HEK293 (cell line): ENCODE data around the gene KTN1.
A peak's percentile ranks its signal among the peaks of the same experiment; 100 is the strongest.

Source experiments
- CTCF ChIA-PET: fragments of 350-600 bp; formaldehyde crosslinking; extraction: SDS; loops from one replicate; lab custom pipeline; 2021; ENCODE audit warnings: antibody characterized with exemption; lab: Yijun Ruan, JAX
- POLR2A ChIA-PET: fragments of 300-600 bp; formaldehyde crosslinking; extraction: SDS; loops from one replicate; lab custom pipeline; 2020; ENCODE audit warnings: antibody characterized with exemption, inconsistent platforms; lab: Yijun Ruan, JAX
- H3K27ac ChIP-seq: fragments of 200-500 bp; sonication (Bioruptor generic); 2 replicates; pipeline ENCODE4 v1.5.1; 2014; ENCODE audit warnings: low read depth, low read length, control low read depth, inconsistent platforms; ENCODE audit errors: extremely low read depth
- H3K36me3 ChIP-seq, 2 experiments: fragments of 200-500 bp in 1 of 2; sonication (Bioruptor generic) in 1 of 2; 1 replicate in 1 of 2; 2 replicates in 1 of 2; pipeline ENCODE4 v1.5.1; 2014 to 2017; ENCODE audit warnings: inconsistent platforms in 2 of 2, low read length in 2 of 2; ENCODE audit not compliant: control insufficient read depth in 2 of 2, insufficient read depth in 1 of 2
- H3K4me1 ChIP-seq: fragments of 200-500 bp; sonication (Bioruptor generic); 2 replicates; pipeline ENCODE4 v1.5.1; 2014; ENCODE audit warnings: mild to moderate bottlenecking, low read length, inconsistent platforms; ENCODE audit not compliant: control insufficient read depth, insufficient read depth
- H3K4me3 ChIP-seq: 2 replicates; pipeline ENCODE4 v1.5.1; 2011; ENCODE audit warnings: low read depth, mild to moderate bottlenecking, control low read depth, low read length, moderate library complexity
- H3K9me3 ChIP-seq: fragments of 200-500 bp; sonication (Bioruptor generic); 2 replicates; pipeline ENCODE4 v1.5.1; 2014; ENCODE audit warnings: low read depth, low read length, inconsistent platforms; ENCODE audit not compliant: control insufficient read depth, insufficient read depth
- GFI1B ChIP-seq: fragments of 450-650 bp; formaldehyde crosslinking; IDR thresholded peaks from 2 replicates; pipeline ENCODE4 v1.5.1; 2016; ENCODE audit warnings: missing biosample characterization, missing genetic modification characterization
- SCRT2 ChIP-seq: fragments of 450-650 bp; formaldehyde crosslinking; IDR thresholded peaks from 2 replicates; pipeline ENCODE4 v1.5.1; 2016; ENCODE audit warnings: missing biosample characterization, missing genetic modification characterization
- SETDB1 ChIP-seq: IDR thresholded peaks from one replicate; pipeline ENCODE4 v1.6.1; 2017; ENCODE audit warnings: mild to moderate bottlenecking, low read length, moderate library complexity, mixed read lengths; ENCODE audit not compliant: insufficient read length
- ZBTB17 ChIP-seq: fragments of 450-650 bp; formaldehyde crosslinking; IDR thresholded peaks from 2 replicates; pipeline ENCODE4 v1.5.1; 2016; ENCODE audit warnings: missing biosample characterization, missing genetic modification characterization
- ZFP37 ChIP-seq: fragments of 450-650 bp; formaldehyde crosslinking; IDR thresholded peaks from 2 replicates; pipeline ENCODE4 v1.5.1; 2016; ENCODE audit warnings: missing biosample characterization, missing genetic modification characterization
- ZNF112 ChIP-seq: fragments of 450-650 bp; formaldehyde crosslinking; IDR thresholded peaks from 2 replicates; pipeline ENCODE4 v1.5.0; 2017; ENCODE audit warnings: missing biosample characterization, missing genetic modification characterization
- ZNF19 ChIP-seq: fragments of 450-650 bp; formaldehyde crosslinking; IDR thresholded peaks from 2 replicates; pipeline ENCODE4; 2016; ENCODE audit warnings: missing biosample characterization, missing genetic modification characterization, low read depth
- ZNF223 ChIP-seq: fragments of 450-650 bp; formaldehyde crosslinking; IDR thresholded peaks from 2 replicates; pipeline ENCODE4 v1.5.1; 2016; ENCODE audit warnings: missing biosample characterization, missing genetic modification characterization
- ZNF366 ChIP-seq: fragments of 450-650 bp; formaldehyde crosslinking; conservative IDR thresholded peaks from 2 replicates; pipeline ENCODE4 v1.5.1; 2016; ENCODE audit warnings: missing biosample characterization, missing genetic modification characterization
- ZNF423 ChIP-seq: fragments of 450-650 bp; formaldehyde crosslinking; IDR thresholded peaks from 2 replicates; pipeline ENCODE4 v1.5.1; 2016; ENCODE audit warnings: missing biosample characterization, missing genetic modification characterization
- ZNF510 ChIP-seq: fragments of 450-650 bp; formaldehyde crosslinking; IDR thresholded peaks from 2 replicates; pipeline ENCODE4 v1.5.1; 2018; ENCODE audit warnings: mild to moderate bottlenecking, missing genetic modification characterization, missing biosample characterization; ENCODE audit not compliant: insufficient replicate concordance
- ZNF513 ChIP-seq: fragments of 450-650 bp; IDR thresholded peaks from 2 replicates; pipeline ENCODE4 v1.5.1; 2018; ENCODE audit warnings: missing biosample characterization, missing genetic modification characterization
- ZNF530 ChIP-seq: fragments of 450-650 bp; formaldehyde crosslinking; IDR thresholded peaks from 2 replicates; pipeline ENCODE4 v1.5.1; 2016; ENCODE audit warnings: low read depth, missing biosample characterization, missing genetic modification characterization
- ZNF830 ChIP-seq: fragments of 450-650 bp; IDR thresholded peaks from 2 replicates; pipeline ENCODE4 v1.5.0; 2018; ENCODE audit warnings: missing biosample characterization, missing genetic modification characterization, low read depth, mild to moderate bottlenecking, moderate library complexity
- ZNF837 ChIP-seq: fragments of 450-650 bp; formaldehyde crosslinking; IDR thresholded peaks from 2 replicates; pipeline ENCODE4 v1.5.1; 2016; ENCODE audit warnings: missing biosample characterization, missing genetic modification characterization
- ZSCAN16 ChIP-seq: fragments of 450-650 bp; formaldehyde crosslinking; IDR thresholded peaks from 2 replicates; pipeline ENCODE4 v1.5.1; 2016; ENCODE audit warnings: missing biosample characterization, missing genetic modification characterization
- ZXDB ChIP-seq: fragments of 450-650 bp; formaldehyde crosslinking; IDR thresholded peaks from 2 replicates; pipeline ENCODE4 v1.5.1; 2016; ENCODE audit warnings: missing biosample characterization, missing genetic modification characterization
- TF ChIP-seq, protein P1 (sequence below): fragments of 450-650 bp; formaldehyde crosslinking; IDR thresholded peaks from 2 replicates; pipeline ENCODE4 v1.5.1; 2016; ENCODE audit warnings: missing biosample characterization, missing genetic modification characterization
- TF ChIP-seq, protein P2 (sequence below): fragments of 450-650 bp; formaldehyde crosslinking; conservative IDR thresholded peaks from 2 replicates; pipeline ENCODE4 v1.5.1; 2016; ENCODE audit warnings: low read depth, missing biosample characterization, missing genetic modification characterization
- TF ChIP-seq, protein P3 (sequence below): fragments of 450-650 bp; formaldehyde crosslinking; IDR thresholded peaks from 2 replicates; pipeline ENCODE4 v1.5.1; 2016; ENCODE audit warnings: missing biosample characterization, missing genetic modification characterization

Gene KTN1

GRCh38 chr14:55717621-55718020, 137.6 kb downstream of the KTN1 start:
- Histone ChIP-seq H3K27ac (no peak overlapping the region), H3K9me3 (no peaks in the 10 kb centered on the region), H3K4me1 (no peaks in the 10 kb centered on the region; the same call in 1 of the 2 replicates), H3K4me3 (no peak overlapping the region), H3K36me3 (no peaks in the 10 kb centered on the region)
- ChIA-PET POLR2A (no interaction called here), CTCF (interaction anchor here (0.6 to 1.2 kb wide), 2 partner anchors 339 to 757 kb away, joined by 3 read pairs; no protein-coding TSS in a partner anchor)
- TF ChIP-seq ZNF366 (0 out of 2 replicates have a peak, but pooled peaks have one; percentile 27), SCRT2 (tag by site-specific recombination) (no peak), ZBTB17 (tag by site-specific recombination) (no peak), ZNF513 (tag by site-specific recombination) (no peak), ZFP37 (tag by site-specific recombination) (no peak), SETDB1 (no peak)

DNA sequence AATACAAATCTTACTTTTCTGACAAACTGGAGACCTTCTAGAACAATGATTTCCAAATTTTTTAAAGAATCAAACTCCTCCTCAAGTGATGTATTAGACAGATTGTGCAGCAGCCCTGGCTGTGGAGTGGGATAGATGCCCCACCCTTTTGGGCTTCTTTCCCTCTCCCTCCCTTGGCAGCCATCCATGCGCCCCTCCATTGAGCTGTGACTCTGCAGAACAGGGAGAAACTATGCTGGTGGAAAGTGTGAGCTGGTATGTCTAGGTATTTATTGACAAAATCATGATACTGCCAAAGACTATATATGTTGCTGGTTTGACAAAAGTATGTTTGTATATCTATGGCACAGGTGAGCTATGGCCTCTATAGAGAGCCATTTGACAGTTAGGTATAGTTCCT, 138.5 kb downstream of the KTN1 start:
- Histone ChIP-seq H3K4me1 (no peaks in the 10 kb centered on the region; the same call in 1 of the 2 replicates), H3K36me3 (no peaks in the 10 kb centered on the region), H3K4me3 (no peak overlapping the region), H3K27ac (no peak overlapping the region), H3K9me3 (no peaks in the 10 kb centered on the region)
- CTCF ChIA-PET: no interaction called here
- POLR2A ChIA-PET: no interaction called here
- TF ChIP-seq ZNF19 (tag by site-specific recombination): no peak
- no peak for TF ChIP-seq GFI1B
- TF ChIP-seq ZNF510 (tag by site-specific recombination): no peak
- TF ChIP-seq ZNF112 (tag by site-specific recombination): no peak
- no peak for TF ChIP-seq ZNF223 (tag by site-specific recombination)
- TF ChIP-seq ZNF366: no peak
- TF ChIP-seq, protein P1, sequence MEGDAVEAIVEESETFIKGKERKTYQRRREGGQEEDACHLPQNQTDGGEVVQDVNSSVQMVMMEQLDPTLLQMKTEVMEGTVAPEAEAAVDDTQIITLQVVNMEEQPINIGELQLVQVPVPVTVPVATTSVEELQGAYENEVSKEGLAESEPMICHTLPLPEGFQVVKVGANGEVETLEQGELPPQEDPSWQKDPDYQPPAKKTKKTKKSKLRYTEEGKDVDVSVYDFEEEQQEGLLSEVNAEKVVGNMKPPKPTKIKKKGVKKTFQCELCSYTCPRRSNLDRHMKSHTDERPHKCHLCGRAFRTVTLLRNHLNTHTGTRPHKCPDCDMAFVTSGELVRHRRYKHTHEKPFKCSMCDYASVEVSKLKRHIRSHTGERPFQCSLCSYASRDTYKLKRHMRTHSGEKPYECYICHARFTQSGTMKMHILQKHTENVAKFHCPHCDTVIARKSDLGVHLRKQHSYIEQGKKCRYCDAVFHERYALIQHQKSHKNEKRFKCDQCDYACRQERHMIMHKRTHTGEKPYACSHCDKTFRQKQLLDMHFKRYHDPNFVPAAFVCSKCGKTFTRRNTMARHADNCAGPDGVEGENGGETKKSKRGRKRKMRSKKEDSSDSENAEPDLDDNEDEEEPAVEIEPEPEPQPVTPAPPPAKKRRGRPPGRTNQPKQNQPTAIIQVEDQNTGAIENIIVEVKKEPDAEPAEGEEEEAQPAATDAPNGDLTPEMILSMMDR: no peak
- TF ChIP-seq ZNF423 (tag by site-specific recombination): no peak
- TF ChIP-seq ZSCAN16 (tag by site-specific recombination): no peak
- TF ChIP-seq, protein P2, sequence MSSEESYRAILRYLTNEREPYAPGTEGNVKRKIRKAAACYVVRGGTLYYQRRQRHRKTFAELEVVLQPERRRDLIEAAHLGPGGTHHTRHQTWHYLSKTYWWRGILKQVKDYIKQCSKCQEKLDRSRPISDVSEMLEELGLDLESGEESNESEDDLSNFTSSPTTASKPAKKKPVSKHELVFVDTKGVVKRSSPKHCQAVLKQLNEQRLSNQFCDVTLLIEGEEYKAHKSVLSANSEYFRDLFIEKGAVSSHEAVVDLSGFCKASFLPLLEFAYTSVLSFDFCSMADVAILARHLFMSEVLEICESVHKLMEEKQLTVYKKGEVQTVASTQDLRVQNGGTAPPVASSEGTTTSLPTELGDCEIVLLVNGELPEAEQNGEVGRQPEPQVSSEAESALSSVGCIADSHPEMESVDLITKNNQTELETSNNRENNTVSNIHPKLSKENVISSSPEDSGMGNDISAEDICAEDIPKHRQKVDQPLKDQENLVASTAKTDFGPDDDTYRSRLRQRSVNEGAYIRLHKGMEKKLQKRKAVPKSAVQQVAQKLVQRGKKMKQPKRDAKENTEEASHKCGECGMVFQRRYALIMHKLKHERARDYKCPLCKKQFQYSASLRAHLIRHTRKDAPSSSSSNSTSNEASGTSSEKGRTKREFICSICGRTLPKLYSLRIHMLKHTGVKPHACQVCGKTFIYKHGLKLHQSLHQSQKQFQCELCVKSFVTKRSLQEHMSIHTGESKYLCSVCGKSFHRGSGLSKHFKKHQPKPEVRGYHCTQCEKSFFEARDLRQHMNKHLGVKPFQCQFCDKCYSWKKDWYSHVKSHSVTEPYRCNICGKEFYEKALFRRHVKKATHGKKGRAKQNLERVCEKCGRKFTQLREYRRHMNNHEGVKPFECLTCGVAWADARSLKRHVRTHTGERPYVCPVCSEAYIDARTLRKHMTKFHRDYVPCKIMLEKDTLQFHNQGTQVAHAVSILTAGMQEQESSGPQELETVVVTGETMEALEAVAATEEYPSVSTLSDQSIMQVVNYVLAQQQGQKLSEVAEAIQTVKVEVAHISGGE: no peak

GRCh38 chr14:55720796-55721195, 140.8 kb downstream of the KTN1 start:
- no peaks in the 10 kb centered on the region for H3K36me3 ChIP-seq
- no peaks in the 10 kb centered on the region; the same call in 1 of the 2 replicates for H3K4me1 ChIP-seq
- TF ChIP-seq ZNF837: no peak
- no peak for TF ChIP-seq ZNF830 (tag by site-specific recombination)
- no peak for TF ChIP-seq ZXDB (tag by site-specific recombination)
- TF ChIP-seq, protein P3, sequence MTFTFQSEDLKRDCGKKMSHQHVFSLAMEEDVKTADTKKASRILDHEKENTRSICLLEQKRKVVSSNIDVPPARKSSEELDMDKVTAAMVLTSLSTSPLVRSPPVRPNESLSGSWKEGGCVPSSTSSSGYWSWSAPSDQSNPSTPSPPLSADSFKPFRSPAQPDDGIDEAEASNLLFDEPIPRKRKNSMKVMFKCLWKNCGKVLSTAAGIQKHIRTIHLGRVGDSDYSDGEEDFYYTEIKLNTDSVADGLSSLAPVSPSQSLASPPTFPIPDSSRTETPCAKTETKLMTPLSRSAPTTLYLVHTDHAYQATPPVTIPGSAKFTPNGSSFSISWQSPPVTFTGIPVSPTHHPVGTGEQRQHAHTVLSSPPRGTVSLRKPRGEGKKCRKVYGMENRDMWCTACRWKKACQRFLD (tag by site-specific recombination): no peak
- TF ChIP-seq ZNF530: no peak
- TF ChIP-seq, all 188 proteins: peak for 0
- Histone ChIP-seq H3K4me3 (no peak overlapping the region), H3K27ac (no peak overlapping the region), H3K9me3 (no peaks in the 10 kb centered on the region)
- POLR2A ChIA-PET: interaction anchor here (0.6 kb wide), 1 partner anchor 36 kb away, joined by 6 read pairs; no protein-coding TSS in a partner anchor
- CTCF ChIA-PET: interaction anchor here (1.7 to 3.1 kb wide), 2 partner anchors 12 kb away, joined by 4 to 26 read pairs; no protein-coding TSS in a partner anchor
